Vagina (tissue), 2 donors: ENCODE results near the gene AANAT.

Experiments used
- POLR2A ChIP-seq, 2 donors: fragments of 450-650 bp; IDR thresholded peaks; one replicate each; pipeline ENCODE4 v1.6.1; 2017; ENCODE audit warnings: antibody characterized with exemption in 2 of 2, mild to moderate bottlenecking in 2 of 2, moderate library complexity in 2 of 2
- POLR2AphosphoS5 ChIP-seq, 2 donors: sonication (generic); formaldehyde crosslinking; IDR thresholded peaks; one replicate each; pipeline ENCODE4 v1.9.0; 2017; ENCODE audit warnings: antibody characterized with exemption in 2 of 2, mild to moderate bottlenecking in 2 of 2, low read depth in 1 of 2; ENCODE audit not compliant: insufficient read depth in 1 of 2
- TF ChIP-seq, protein P1 (sequence below), 3 experiments: fragments of 450-650 bp in 2 of 3; fragments of 200-600 bp in 1 of 3; sonication (generic) in 1 of 3; IDR thresholded peaks; one replicate each; pipeline ENCODE4 v1.5.1; 2017 to 2019; ENCODE audit warnings: antibody characterized with exemption in 3 of 3, mild to moderate bottlenecking in 2 of 3, moderate library complexity in 2 of 3

DNA sequence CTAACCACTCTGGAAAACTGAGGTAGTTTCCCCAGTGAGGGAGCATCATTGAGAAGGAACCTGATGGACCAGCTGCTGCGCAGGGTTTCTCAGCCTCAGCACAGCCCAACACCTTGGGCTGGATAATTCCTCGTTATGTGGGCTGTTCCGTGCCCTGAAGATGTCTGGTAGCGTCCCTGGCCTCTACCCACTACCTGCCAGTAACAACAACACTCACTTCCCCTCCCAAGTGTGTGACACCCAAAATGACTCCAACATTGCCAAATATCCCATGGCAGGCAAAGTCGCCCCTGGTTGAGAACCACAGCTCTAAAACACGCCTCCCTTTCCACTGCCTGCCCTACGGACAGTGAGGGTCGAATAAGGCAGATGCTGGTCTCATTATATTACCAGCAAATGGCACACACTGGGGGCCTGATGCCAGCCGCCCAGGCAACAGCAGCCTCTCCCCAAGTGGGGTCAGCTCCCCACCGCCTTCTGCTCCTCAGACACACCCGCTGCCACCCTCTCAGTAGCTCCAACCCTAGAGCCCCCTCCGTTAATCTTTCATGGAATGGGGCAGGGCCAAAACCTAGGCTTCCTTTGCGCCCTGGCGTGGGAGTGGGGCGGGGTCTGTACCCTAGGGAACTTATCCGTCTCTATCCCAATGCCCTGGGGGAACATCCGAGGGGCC is 32.8 kb downstream of the AANAT start:
- no peak for TF ChIP-seq POLR2A (IDR thresholded peaks at IDR 0.05)
- TF ChIP-seq, protein P1, sequence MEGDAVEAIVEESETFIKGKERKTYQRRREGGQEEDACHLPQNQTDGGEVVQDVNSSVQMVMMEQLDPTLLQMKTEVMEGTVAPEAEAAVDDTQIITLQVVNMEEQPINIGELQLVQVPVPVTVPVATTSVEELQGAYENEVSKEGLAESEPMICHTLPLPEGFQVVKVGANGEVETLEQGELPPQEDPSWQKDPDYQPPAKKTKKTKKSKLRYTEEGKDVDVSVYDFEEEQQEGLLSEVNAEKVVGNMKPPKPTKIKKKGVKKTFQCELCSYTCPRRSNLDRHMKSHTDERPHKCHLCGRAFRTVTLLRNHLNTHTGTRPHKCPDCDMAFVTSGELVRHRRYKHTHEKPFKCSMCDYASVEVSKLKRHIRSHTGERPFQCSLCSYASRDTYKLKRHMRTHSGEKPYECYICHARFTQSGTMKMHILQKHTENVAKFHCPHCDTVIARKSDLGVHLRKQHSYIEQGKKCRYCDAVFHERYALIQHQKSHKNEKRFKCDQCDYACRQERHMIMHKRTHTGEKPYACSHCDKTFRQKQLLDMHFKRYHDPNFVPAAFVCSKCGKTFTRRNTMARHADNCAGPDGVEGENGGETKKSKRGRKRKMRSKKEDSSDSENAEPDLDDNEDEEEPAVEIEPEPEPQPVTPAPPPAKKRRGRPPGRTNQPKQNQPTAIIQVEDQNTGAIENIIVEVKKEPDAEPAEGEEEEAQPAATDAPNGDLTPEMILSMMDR (IDR thresholded peaks at IDR 0.05): no peak
- TF ChIP-seq POLR2AphosphoS5 (IDR thresholded peaks at IDR 0.05; ENCODE audit: insufficient read depth in 1 of 2, low read depth in 1 of 2): no peak
